ENCODE data around the gene GAREM2.

The GAREM2 gene

GRCh38 chr2:26175466-26176278 is 2.8 kb downstream of the GAREM2 start:
- 0 out of 2 replicates have a peak, but pooled peaks cover 6% of the 10 kb centered on the region for H3K27me3 ChIP-seq (ENCODE audit: insufficient read depth, low read length)
- no peak overlapping the region for H2AFZ ChIP-seq (ENCODE audit: low read length)
- H3K9ac ChIP-seq (ENCODE audit: low read length) = no peak overlapping the region
- TF ChIP-seq EZH2 (IDR thresholded peaks at IDR 0.05; ENCODE audit: borderline replicate concordance, low read length) = no peak
- TF ChIP-seq CTCF (IDR thresholded peaks at IDR 0.05; ENCODE audit: low read length) = no peak
- no peaks in the 10 kb centered on the region for H3F3A ChIP-seq (ENCODE audit: insufficient read depth, low read length)
- H3K4me1 ChIP-seq (ENCODE audit: insufficient read depth, low read length, severe bottlenecking) = peaks cover 10% of the 10 kb centered on the region
- no peaks in the 10 kb centered on the region for H3K9me2 ChIP-seq (ENCODE audit: low read depth, low read length)
- H3K27ac ChIP-seq (ENCODE audit: low read depth, low read length, poor library complexity, severe bottlenecking) = no peak overlapping the region
- no peaks in the 10 kb centered on the region for H4K20me1 ChIP-seq (ENCODE audit: insufficient read depth, low read length)
- H3K79me2 ChIP-seq (ENCODE audit: insufficient read depth, low read length) = no peaks in the 10 kb centered on the region
- H3K4me2 ChIP-seq (ENCODE audit: low read length) = no peak overlapping the region
- no peaks in the 10 kb centered on the region for H3K9me3 ChIP-seq (ENCODE audit: low read length)
- H3K36me3 ChIP-seq (ENCODE audit: insufficient read depth, low read length) = no peaks in the 10 kb centered on the region
- H3K4me3 ChIP-seq (ENCODE audit: low read depth, low read length, poor library complexity, severe bottlenecking) = no peak overlapping the region

GRCh38 chr2:26176279-26176615 is 3.4 kb downstream of the GAREM2 start:
- Histone ChIP-seq H3K4me3 (ENCODE audit: low read depth, low read length, poor library complexity, severe bottlenecking) (no peak overlapping the region), H3K9me3 (ENCODE audit: low read length) (no peaks in the 10 kb centered on the region), H3K4me1 (ENCODE audit: insufficient read depth, low read length, severe bottlenecking) (peaks cover 10% of the 10 kb centered on the region), H3K9ac (ENCODE audit: low read length) (no peak overlapping the region), H3K9me2 (ENCODE audit: low read depth, low read length) (no peaks in the 10 kb centered on the region), H3K79me2 (ENCODE audit: insufficient read depth, low read length) (no peaks in the 10 kb centered on the region), H4K20me1 (ENCODE audit: insufficient read depth, low read length) (no peaks in the 10 kb centered on the region), H3K27me3 (ENCODE audit: insufficient read depth, low read length) (0 out of 2 replicates have a peak, but pooled peaks cover 6% of the 10 kb centered on the region), H2AFZ (ENCODE audit: low read length) (no peak overlapping the region), H3K27ac (ENCODE audit: low read depth, low read length, poor library complexity, severe bottlenecking) (no peak overlapping the region), H3K36me3 (ENCODE audit: insufficient read depth, low read length) (no peaks in the 10 kb centered on the region), H3F3A (ENCODE audit: insufficient read depth, low read length) (no peaks in the 10 kb centered on the region), H3K4me2 (ENCODE audit: low read length) (no peak overlapping the region)
- no peak for TF ChIP-seq EZH2 (IDR thresholded peaks at IDR 0.05; ENCODE audit: borderline replicate concordance, low read length)
- no peak for TF ChIP-seq CTCF (IDR thresholded peaks at IDR 0.05; ENCODE audit: low read length)

- Histone ChIP-seq H3K9me3 (ENCODE audit: low read length) (no peaks in the 10 kb centered on the region), H3K79me2 (ENCODE audit: insufficient read depth, low read length) (no peaks in the 10 kb centered on the region), H3K9ac (ENCODE audit: low read length) (no peak overlapping the region), H3K4me1 (ENCODE audit: insufficient read depth, low read length, severe bottlenecking) (peaks cover 10% of the 10 kb centered on the region), H3K27me3 (ENCODE audit: insufficient read depth, low read length) (0 out of 2 replicates have a peak, but pooled peaks cover 6% of the 10 kb centered on the region), H2AFZ (ENCODE audit: low read length) (no peak overlapping the region), H3K36me3 (ENCODE audit: insufficient read depth, low read length) (no peaks in the 10 kb centered on the region), H3F3A (ENCODE audit: insufficient read depth, low read length) (no peaks in the 10 kb centered on the region), H4K20me1 (ENCODE audit: insufficient read depth, low read length) (no peaks in the 10 kb centered on the region), H3K4me3 (ENCODE audit: low read depth, low read length, poor library complexity, severe bottlenecking) (no peak overlapping the region), H3K9me2 (ENCODE audit: low read depth, low read length) (no peaks in the 10 kb centered on the region), H3K4me2 (ENCODE audit: low read length) (no peak overlapping the region), H3K27ac (ENCODE audit: low read depth, low read length, poor library complexity, severe bottlenecking) (no peak overlapping the region)
- TF ChIP-seq CTCF (IDR thresholded peaks at IDR 0.05; ENCODE audit: low read length) (no peak), EZH2 (IDR thresholded peaks at IDR 0.05; ENCODE audit: borderline replicate concordance, low read length) (no peak)
These were observed 4.2 kb downstream of the GAREM2 start for GRCh38 chr2:26177122-26177521.
